Mesenchymal stem cell (in vitro differentiated cells and primary cell): ENCODE results near the gene SOCS4.

ENCODE experiments used
- DNase-seq: peaks from one replicate; pipeline ENCODE4 v3.0.0-alpha.2; 2013
- H2AFZ ChIP-seq: one replicate; pipeline ENCODE4 v1.6.1; 2013; ENCODE audit warnings: low read depth, mild to moderate bottlenecking, control low read depth, inconsistent platforms, low read length, moderate library complexity
- H2AK5ac ChIP-seq: 2 replicates; pipeline ENCODE4 v1.6.1; 2013; ENCODE audit warnings: low read length, moderate library complexity, mild to moderate bottlenecking, inconsistent platforms; ENCODE audit not compliant: severe bottlenecking
- H2BK120ac ChIP-seq: one replicate; pipeline ENCODE4 v1.6.1; 2013; ENCODE audit warnings: low read depth, mild to moderate bottlenecking, inconsistent platforms, low read length, moderate library complexity
- H2BK12ac ChIP-seq, 2 experiments: one replicate each; pipeline ENCODE4 v1.6.1; 2013; ENCODE audit warnings: inconsistent platforms in 2 of 2, low read length in 2 of 2, mild to moderate bottlenecking in 2 of 2, moderate library complexity in 2 of 2, control low read depth in 1 of 2
- H2BK15ac ChIP-seq: one replicate; pipeline ENCODE4 v1.6.1; 2013; ENCODE audit warnings: mild to moderate bottlenecking, low read depth, inconsistent platforms; ENCODE audit not compliant: poor library complexity, severe bottlenecking
- H2BK5ac ChIP-seq: 2 replicates; pipeline ENCODE4 v1.6.1; 2013; ENCODE audit warnings: low read depth, mild to moderate bottlenecking, low read length, control low read depth, inconsistent platforms; ENCODE audit not compliant: poor library complexity, severe bottlenecking
- H3K14ac ChIP-seq, 2 experiments: one replicate each; pipeline ENCODE4 v1.6.1; 2013; ENCODE audit warnings: inconsistent platforms in 2 of 2, low read length in 2 of 2, control low read depth in 1 of 2, mild to moderate bottlenecking in 1 of 2, moderate library complexity in 1 of 2
- H3K18ac ChIP-seq, 2 experiments: one replicate each; pipeline ENCODE4 v1.6.1; 2013; ENCODE audit warnings: inconsistent platforms in 2 of 2, low read length in 2 of 2, control low read depth in 1 of 2, low read depth in 1 of 2, mild to moderate bottlenecking in 1 of 2
- H3K23ac ChIP-seq, 2 experiments: one replicate each; pipeline ENCODE4 v1.6.1; 2013; ENCODE audit warnings: inconsistent platforms in 2 of 2, low read length in 2 of 2, mild to moderate bottlenecking in 2 of 2, moderate library complexity in 2 of 2, control low read depth in 1 of 2
- H3K27ac ChIP-seq: 2 replicates; pipeline ENCODE4 v1.5.1; 2013; ENCODE audit warnings: mild to moderate bottlenecking, moderate library complexity, low read length, control low read depth, inconsistent platforms; ENCODE audit not compliant: poor library complexity, severe bottlenecking
- H3K27me3 ChIP-seq, 2 experiments: 2 replicates each; pipeline versions ENCODE4 v1.6.1 to v1.7.0; 2013; ENCODE audit warnings: low read length in 2 of 2, mild to moderate bottlenecking in 2 of 2, moderate library complexity in 2 of 2, control low read depth in 1 of 2, inconsistent platforms in 1 of 2; ENCODE audit not compliant: control insufficient read depth in 1 of 2, insufficient read depth in 1 of 2
- H3K36me3 ChIP-seq, 2 experiments: 2 replicates each; pipeline versions ENCODE4 v1.6.1 to v1.7.0; 2013; ENCODE audit warnings: low read length in 2 of 2, control low read depth in 1 of 2, inconsistent platforms in 1 of 2, low read depth in 1 of 2, mild to moderate bottlenecking in 1 of 2; ENCODE audit not compliant: insufficient read depth in 2 of 2, control insufficient read depth in 1 of 2
- H3K4ac ChIP-seq, 2 experiments: one replicate each; pipeline ENCODE4 v1.6.1; 2013; ENCODE audit warnings: inconsistent platforms in 2 of 2, low read length in 2 of 2, mild to moderate bottlenecking in 2 of 2, moderate library complexity in 2 of 2, control low read depth in 1 of 2, low read depth in 1 of 2
- H3K4me1 ChIP-seq: 2 replicates; pipeline ENCODE4 v1.6.1; 2013; ENCODE audit warnings: low read depth, low read length, control low read depth; ENCODE audit not compliant: control insufficient read depth, insufficient read depth
- H3K4me2 ChIP-seq: 2 replicates; pipeline ENCODE4 v1.6.1; 2013; ENCODE audit warnings: low read length, mild to moderate bottlenecking, inconsistent platforms; ENCODE audit not compliant: poor library complexity, severe bottlenecking
- H3K4me3 ChIP-seq, 2 experiments: 2 replicates each; pipeline versions ENCODE4 v1.5.1 to v1.7.0; 2013; ENCODE audit warnings: low read length in 2 of 2, mild to moderate bottlenecking in 2 of 2, control low read depth in 1 of 2, low read depth in 1 of 2; ENCODE audit not compliant: insufficient read depth in 1 of 2
- H3K79me1 ChIP-seq: replicated peaks from 2 replicates; pipeline ENCODE4 v1.6.1; 2013; ENCODE audit warnings: mild to moderate bottlenecking, control low read depth, low read length, inconsistent platforms; ENCODE audit not compliant: poor library complexity, severe bottlenecking
- H3K9ac ChIP-seq: 2 replicates; pipeline ENCODE4 v1.7.0; 2013; ENCODE audit warnings: mild to moderate bottlenecking, low read length, moderate library complexity
- H3K9me3 ChIP-seq: 2 replicates; pipeline ENCODE4 v1.7.0; 2013; ENCODE audit warnings: mild to moderate bottlenecking, low read length; ENCODE audit not compliant: control insufficient read depth
- H4K8ac ChIP-seq: one replicate; pipeline ENCODE4 v1.6.1; 2013; ENCODE audit warnings: inconsistent platforms, mild to moderate bottlenecking, low read length, moderate library complexity
- H4K91ac ChIP-seq: one replicate; pipeline ENCODE4 v1.6.1; 2013; ENCODE audit warnings: mild to moderate bottlenecking, low read length, inconsistent platforms
- WGBS: methylation state at CpG from one replicate; pipeline ENCODE4 v1.1.7; 2013; ENCODE audit warnings: mixed read lengths; 5-methylcytosine and 5-hydroxymethylcytosine counted together

Gene SOCS4

GRCh38 chr14:55043528-55043927 is 16.5 kb downstream of the SOCS4 start:
- Histone ChIP-seq H3K9ac (no peak overlapping the region), H2BK15ac (no peak overlapping the region), H3K79me1 (peaks cover 15% of the 10 kb centered on the region), H3K36me3 (peaks cover 6 to 48% of the 10 kb centered on the region in 2 experiments), H2BK120ac (no peak overlapping the region), H3K18ac (no peak overlapping the region), H2AFZ (no peak overlapping the region), H3K4me2 (no peak overlapping the region), H3K4me3 (no peak overlapping the region), H3K27ac (no peak overlapping the region), H2AK5ac (no peak overlapping the region), H3K4me1 (no peaks in the 10 kb centered on the region), H2BK5ac (no peak overlapping the region), H4K91ac (no peak overlapping the region), H3K23ac (no peak overlapping the region), H3K9me3 (no peaks in the 10 kb centered on the region), H2BK12ac (no peak overlapping the region), H3K14ac (no peak overlapping the region), H3K4ac (no peak overlapping the region), H3K27me3 (no peaks in the 10 kb centered on the region), H4K8ac (no peak overlapping the region)
- no peak for DNase-seq
- 97% methylated on average over 2 of the region's 5 CpGs for WGBS

DNA sequence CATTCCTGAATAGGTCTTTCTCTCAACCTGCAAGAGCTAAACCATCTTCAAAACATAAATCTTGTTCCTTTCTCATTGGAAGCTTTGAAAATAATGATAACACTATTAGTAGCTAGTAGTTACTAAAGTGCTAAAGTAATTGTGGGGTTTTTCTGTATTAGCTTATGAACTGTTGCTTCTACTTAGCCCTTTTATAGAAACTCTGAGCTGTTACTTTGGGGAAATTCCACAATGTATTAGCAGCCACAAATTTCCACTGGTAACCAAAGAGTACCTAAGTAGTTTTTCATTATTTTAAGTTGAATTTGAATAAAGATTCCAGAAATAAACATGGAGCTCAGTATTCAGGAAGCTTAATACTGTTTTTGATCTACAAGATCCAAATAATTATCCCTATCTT is 18.1 kb downstream of the SOCS4 start:
- Histone ChIP-seq H3K18ac (no peak overlapping the region), H3K4ac (no peak overlapping the region), H2BK15ac (no peak overlapping the region), H3K14ac (no peak overlapping the region), H3K9ac (no peak overlapping the region), H3K36me3 (peaks cover 0 to 40% of the 10 kb centered on the region in 2 experiments), H3K4me3 (no peak overlapping the region), H3K4me2 (no peak overlapping the region), H4K91ac (no peak overlapping the region), H2AK5ac (no peak overlapping the region), H3K23ac (no peak overlapping the region), H3K9me3 (no peaks in the 10 kb centered on the region), H3K27ac (no peak overlapping the region), H2AFZ (no peak overlapping the region), H2BK120ac (no peak overlapping the region), H2BK12ac (no peak overlapping the region), H2BK5ac (no peak overlapping the region), H3K4me1 (no peaks in the 10 kb centered on the region), H4K8ac (no peak overlapping the region), H3K79me1 (peaks cover 12% of the 10 kb centered on the region), H3K27me3 (no peaks in the 10 kb centered on the region)
- no peak for DNase-seq

- H3K9ac ChIP-seq = no peak overlapping the region
- H2AK5ac ChIP-seq = no peak overlapping the region
- no peak overlapping the region for H3K18ac ChIP-seq
- H3K4me3 ChIP-seq = no peak overlapping the region
- H3K4ac ChIP-seq = no peak overlapping the region
- H3K23ac ChIP-seq = no peak overlapping the region
- no peak overlapping the region for H2BK120ac ChIP-seq
- no peak overlapping the region for H4K8ac ChIP-seq
- peaks cover 7% of the 10 kb centered on the region for H3K79me1 ChIP-seq
- peaks cover 3% of the 10 kb centered on the region for H3K4me1 ChIP-seq
- no peak overlapping the region for H4K91ac ChIP-seq
- H3K36me3 ChIP-seq = peaks cover 0 to 33% of the 10 kb centered on the region in 2 experiments
- H2AFZ ChIP-seq = no peak overlapping the region
- no peak overlapping the region for H3K4me2 ChIP-seq
- no peak overlapping the region for H2BK15ac ChIP-seq
- no peak overlapping the region for H3K14ac ChIP-seq
- H3K27me3 ChIP-seq = no peaks in the 10 kb centered on the region
- DNase-seq = no peak
- no peak overlapping the region for H3K27ac ChIP-seq
- no peaks in the 10 kb centered on the region for H3K9me3 ChIP-seq
- no peak overlapping the region for H2BK5ac ChIP-seq
- H2BK12ac ChIP-seq = no peak overlapping the region
- 98% methylated on average over 5 of the region's 5 CpGs for WGBS
Observed at GRCh38 chr14:55047301-55048053, 20.4 kb downstream of the SOCS4 start.

DNA sequence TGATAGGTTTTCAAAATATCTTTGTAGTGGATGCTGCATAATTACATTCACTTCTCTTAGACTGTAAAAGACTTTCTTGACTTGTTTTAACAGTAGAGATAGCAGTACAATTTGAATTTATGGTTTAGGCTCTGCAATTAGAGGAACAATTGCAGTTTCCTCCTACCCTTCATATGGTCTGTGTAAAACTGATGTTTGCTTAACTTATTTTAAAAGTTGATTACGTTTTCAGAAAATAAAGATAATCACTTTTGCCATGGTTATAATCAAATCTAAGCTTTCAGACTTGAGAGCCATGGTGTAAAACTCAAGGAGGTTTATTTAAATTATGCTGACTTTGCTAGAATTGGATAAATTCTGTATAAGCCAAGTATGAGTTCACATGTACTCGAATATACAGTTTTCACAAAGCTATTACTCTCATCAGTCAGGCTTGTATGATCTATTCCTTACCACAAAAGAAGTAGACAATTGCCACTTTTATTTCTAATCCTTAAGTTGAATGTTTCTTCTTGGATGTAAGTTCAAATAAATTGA is 21.9 kb downstream of the SOCS4 start:
- no peak overlapping the region for H3K14ac ChIP-seq
- H3K27me3 ChIP-seq = no peaks in the 10 kb centered on the region
- H3K9me3 ChIP-seq = no peaks in the 10 kb centered on the region
- H3K4ac ChIP-seq = no peak overlapping the region
- H2BK12ac ChIP-seq = no peak overlapping the region
- no peak overlapping the region for H2BK120ac ChIP-seq
- peaks cover 0 to 28% of the 10 kb centered on the region in 2 experiments for H3K36me3 ChIP-seq
- H3K27ac ChIP-seq = no peak overlapping the region
- H2AFZ ChIP-seq = no peak overlapping the region
- H3K9ac ChIP-seq = no peak overlapping the region
- H2AK5ac ChIP-seq = no peak overlapping the region
- peaks cover 2% of the 10 kb centered on the region for H3K79me1 ChIP-seq
- no peak overlapping the region for H3K23ac ChIP-seq
- no peak overlapping the region for H4K91ac ChIP-seq
- no peak overlapping the region for H3K4me3 ChIP-seq
- no peak for DNase-seq
- WGBS = no CpG with 5 or more reads among the region's 2 CpGs
- no peak overlapping the region for H3K18ac ChIP-seq
- H4K8ac ChIP-seq = no peak overlapping the region
- no peak overlapping the region for H3K4me2 ChIP-seq
- no peak overlapping the region for H2BK15ac ChIP-seq
- H3K4me1 ChIP-seq = peaks cover 3% of the 10 kb centered on the region
- no peak overlapping the region for H2BK5ac ChIP-seq
